ENCODE data around the gene EEFSEC. TPM values are rescaled to one million over a fixed set of nuclear protein-coding genes. Genes with fewer than 3 reads are reported as not detected.
A peak's percentile ranks its signal among the peaks of the same experiment; 100 is the strongest.

The EEFSEC gene
- total RNA-seq, 3 donors from 2014 or later = 13.9 to 28.2 (median 19.8) TPM

DNA sequence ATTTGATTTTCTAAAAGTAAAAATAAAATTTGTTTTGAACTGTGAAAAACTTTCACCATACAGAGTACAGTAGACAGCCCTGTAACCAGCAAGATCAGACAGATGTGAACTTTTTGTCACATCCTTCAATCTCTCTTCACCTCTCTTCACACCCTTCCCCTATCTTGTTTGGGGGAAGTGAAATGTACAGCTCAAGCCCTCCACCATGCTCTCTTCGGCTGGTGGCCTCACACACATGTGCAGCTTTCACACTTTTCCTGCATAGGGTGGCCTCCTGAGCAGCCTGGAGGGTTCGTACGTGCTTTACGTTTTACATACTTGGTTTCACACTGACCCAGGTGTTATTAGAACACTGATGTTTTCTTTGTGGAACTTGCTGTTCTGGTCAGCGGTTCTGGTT, 227.0 kb downstream of the EEFSEC start:
- DNase-seq (ENCODE audit: low spot score in 2 of 2) = no peak
- intact Hi-C loops (cut with DNase I; ENCODE audit: low total_unique reads) = no loop called here

DNA sequence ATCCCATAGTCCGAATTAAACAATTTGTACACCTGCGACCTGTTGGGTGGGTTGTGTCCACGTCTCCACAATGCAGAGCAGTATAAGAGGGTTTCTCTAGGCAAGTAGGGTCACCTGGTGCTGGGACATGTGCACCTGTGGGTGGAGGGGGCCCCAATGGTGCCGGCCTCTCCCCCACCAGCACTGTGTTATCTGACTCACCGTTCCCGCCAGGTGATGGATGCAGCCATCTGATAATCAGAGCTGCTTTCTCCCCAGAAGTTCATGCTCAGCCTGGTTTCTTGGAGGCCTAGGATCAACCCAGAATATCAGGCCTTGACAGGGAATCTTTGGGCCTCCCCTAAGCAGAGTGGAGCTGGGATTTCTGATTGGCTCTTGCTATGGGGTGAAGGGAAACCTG, 227.4 kb downstream of the EEFSEC start:
- Histone ChIP-seq H3K4me1 (peaks cover 0 to 13% of the 10 kb centered on the region in 2 donors), H3K9me3 (no peaks in the 10 kb centered on the region), H3K27me3 (no peaks in the 10 kb centered on the region), H3K4me3 (no peak overlapping the region), H3K36me3 (no peaks in the 10 kb centered on the region), H3K27ac (no peak overlapping the region)
- TF ChIP-seq POLR2AphosphoS5 (IDR thresholded peaks at IDR 0.05) (no peak), POLR2A (IDR thresholded peaks at IDR 0.05) (no peak)
- TF ChIP-seq, protein P1, sequence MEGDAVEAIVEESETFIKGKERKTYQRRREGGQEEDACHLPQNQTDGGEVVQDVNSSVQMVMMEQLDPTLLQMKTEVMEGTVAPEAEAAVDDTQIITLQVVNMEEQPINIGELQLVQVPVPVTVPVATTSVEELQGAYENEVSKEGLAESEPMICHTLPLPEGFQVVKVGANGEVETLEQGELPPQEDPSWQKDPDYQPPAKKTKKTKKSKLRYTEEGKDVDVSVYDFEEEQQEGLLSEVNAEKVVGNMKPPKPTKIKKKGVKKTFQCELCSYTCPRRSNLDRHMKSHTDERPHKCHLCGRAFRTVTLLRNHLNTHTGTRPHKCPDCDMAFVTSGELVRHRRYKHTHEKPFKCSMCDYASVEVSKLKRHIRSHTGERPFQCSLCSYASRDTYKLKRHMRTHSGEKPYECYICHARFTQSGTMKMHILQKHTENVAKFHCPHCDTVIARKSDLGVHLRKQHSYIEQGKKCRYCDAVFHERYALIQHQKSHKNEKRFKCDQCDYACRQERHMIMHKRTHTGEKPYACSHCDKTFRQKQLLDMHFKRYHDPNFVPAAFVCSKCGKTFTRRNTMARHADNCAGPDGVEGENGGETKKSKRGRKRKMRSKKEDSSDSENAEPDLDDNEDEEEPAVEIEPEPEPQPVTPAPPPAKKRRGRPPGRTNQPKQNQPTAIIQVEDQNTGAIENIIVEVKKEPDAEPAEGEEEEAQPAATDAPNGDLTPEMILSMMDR (IDR thresholded peaks at IDR 0.05) = no peak
- no peak for DNase-seq (ENCODE audit: low spot score in 2 of 2)
- intact Hi-C loops (cut with DNase I; ENCODE audit: low total_unique reads) = no loop called here

More for the DNA sequence above, 227.0 kb downstream of the EEFSEC start:
- TF ChIP-seq POLR2A (IDR thresholded peaks at IDR 0.05) (no peak), POLR2AphosphoS5 (IDR thresholded peaks at IDR 0.05) (no peak)
- TF ChIP-seq, protein P1 (IDR thresholded peaks at IDR 0.05) = no peak
- H3K4me1 ChIP-seq = peaks cover 0 to 13% of the 10 kb centered on the region in 2 donors
- no peak overlapping the region for H3K4me3 ChIP-seq
- H3K9me3 ChIP-seq = no peaks in the 10 kb centered on the region
- H3K27me3 ChIP-seq = no peaks in the 10 kb centered on the region
- no peak overlapping the region for H3K27ac ChIP-seq
- no peaks in the 10 kb centered on the region for H3K36me3 ChIP-seq

DNA sequence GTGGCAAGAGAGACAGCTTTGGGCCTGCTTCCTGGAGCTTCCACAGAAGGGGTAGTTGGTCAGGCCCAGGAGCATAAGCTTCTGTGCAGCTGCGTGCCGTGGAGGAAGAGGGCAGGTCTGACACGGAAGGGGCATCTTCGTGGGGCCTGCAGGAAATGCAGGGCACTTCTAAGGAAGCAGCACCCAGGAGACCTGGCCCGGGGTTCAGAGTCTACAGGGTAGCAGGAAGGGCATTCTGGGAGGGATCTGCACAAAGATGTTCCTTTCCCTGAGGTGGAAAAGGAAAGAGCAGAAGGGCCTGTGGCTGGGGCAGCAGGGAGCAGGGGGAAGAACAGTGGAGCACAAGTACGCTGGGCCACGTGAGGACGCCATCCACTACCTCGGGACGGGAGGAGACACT, 228.3 kb downstream of the EEFSEC start:
- no peaks in the 10 kb centered on the region for H3K27me3 ChIP-seq

DNA sequence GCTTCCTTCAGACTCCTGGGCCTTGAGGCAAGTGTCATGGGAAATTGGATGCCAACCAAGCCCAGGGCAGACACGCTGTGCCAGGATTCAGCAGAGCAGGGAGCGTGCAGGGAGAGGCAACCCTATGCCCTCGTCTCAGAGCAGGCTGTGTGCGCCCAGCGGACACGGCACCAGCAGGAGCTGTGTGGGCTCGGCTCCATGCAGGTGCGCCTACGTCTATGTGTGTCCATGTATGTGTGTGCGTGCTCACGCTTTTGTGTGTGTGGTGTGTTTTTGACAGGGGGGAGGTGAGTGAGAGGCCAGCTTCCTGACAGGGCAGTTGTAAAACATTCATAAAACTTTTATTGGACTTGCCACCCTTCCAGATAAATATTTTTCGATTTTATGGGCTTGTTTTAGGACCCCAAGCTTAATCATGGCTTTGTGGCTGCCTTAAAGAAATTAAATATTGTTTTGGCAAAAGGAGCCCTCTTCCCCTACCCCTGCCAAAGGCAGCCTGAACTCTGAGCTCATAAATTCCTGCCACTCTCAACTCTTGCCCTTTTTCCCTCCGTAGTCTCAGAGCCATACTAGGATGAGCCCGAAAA, 229.0 kb downstream of the EEFSEC start:
- Histone ChIP-seq H3K27me3 (no peaks in the 10 kb centered on the region), H3K9me3 (no peaks in the 10 kb centered on the region), H3K4me3 (no peak overlapping the region), H3K36me3 (no peaks in the 10 kb centered on the region), H3K27ac (no peak overlapping the region), H3K4me1 (peaks cover 0 to 13% of the 10 kb centered on the region in 2 donors)
- DNase-seq (ENCODE audit: low spot score in 2 of 2) = peak; percentile 27 to 60
- TF ChIP-seq, protein P1 (IDR thresholded peaks at IDR 0.05) = no peak
- no peak for TF ChIP-seq POLR2AphosphoS5 (IDR thresholded peaks at IDR 0.05)
- TF ChIP-seq POLR2A (IDR thresholded peaks at IDR 0.05) = no peak
- intact Hi-C loops (cut with DNase I; ENCODE audit: low total_unique reads) = no loop called here

More for the DNA sequence above, 228.3 kb downstream of the EEFSEC start:
- Histone ChIP-seq H3K4me1 (peaks cover 0 to 13% of the 10 kb centered on the region in 2 donors), H3K36me3 (no peaks in the 10 kb centered on the region), H3K9me3 (no peaks in the 10 kb centered on the region), H3K27ac (no peak overlapping the region), H3K4me3 (no peak overlapping the region)
- no peak for DNase-seq (ENCODE audit: low spot score in 2 of 2)
- intact Hi-C loops (cut with DNase I; ENCODE audit: low total_unique reads) = no loop called here
- no peak for TF ChIP-seq POLR2AphosphoS5 (IDR thresholded peaks at IDR 0.05)
- TF ChIP-seq, protein P1 (IDR thresholded peaks at IDR 0.05) = no peak
- TF ChIP-seq POLR2A (IDR thresholded peaks at IDR 0.05) = no peak

DNA sequence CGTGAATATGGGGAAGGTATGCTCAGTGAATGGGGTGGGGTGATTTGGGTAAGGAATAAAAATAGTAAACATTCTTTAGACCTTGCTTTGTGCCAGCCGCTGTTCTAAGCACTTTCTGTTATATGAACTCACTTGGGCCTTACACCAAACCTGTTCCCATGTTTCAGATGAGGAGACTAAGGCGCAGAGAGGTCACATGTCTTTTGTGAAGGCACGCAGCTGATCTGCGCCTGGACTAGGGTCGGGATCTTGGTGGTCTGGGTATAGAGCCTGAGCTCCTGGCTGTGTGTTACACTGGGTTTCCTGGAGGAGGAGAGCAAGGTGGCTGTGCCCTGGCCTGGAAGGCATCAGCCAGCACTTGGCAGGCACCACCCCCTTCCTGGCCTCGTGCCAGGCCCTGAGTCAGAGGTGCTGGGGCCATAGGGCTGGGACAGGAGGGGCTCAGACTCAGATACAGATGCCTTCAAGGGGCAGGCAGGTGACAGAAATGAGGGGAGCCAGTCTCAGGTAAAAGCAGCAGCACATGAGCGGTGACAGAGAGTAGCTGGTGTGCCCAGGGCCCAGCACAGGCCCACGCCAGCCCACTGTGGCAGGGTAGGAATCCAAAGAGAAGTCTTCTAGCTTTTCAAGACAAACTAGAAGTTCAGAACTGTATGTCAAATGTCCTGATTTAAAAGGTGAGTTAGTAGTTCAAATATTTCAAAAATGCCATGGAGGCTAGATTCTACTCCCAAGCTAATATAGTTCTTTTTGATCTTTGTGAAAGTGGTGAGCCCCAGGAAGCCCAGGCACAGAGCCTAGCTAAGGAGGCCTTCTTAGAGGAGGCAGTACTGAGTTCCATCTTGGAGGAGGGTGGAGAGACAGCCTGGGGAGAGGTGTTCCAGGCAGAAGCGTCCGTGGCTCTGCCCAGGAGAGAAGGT, 230.3 kb downstream of the EEFSEC start:
- Histone ChIP-seq H3K36me3 (no peaks in the 10 kb centered on the region), H3K27me3 (no peaks in the 10 kb centered on the region), H3K27ac (peak overlapping the region in 1 of 2 donors; percentile 21), H3K9me3 (no peaks in the 10 kb centered on the region), H3K4me3 (no peak overlapping the region), H3K4me1 (peaks cover 0 to 13% of the 10 kb centered on the region in 2 donors)
- TF ChIP-seq POLR2AphosphoS5 (IDR thresholded peaks at IDR 0.05) (no peak), POLR2A (IDR thresholded peaks at IDR 0.05) (no peak)
- peak; percentile 59 to 85 for DNase-seq (ENCODE audit: low spot score in 2 of 2)
- intact Hi-C loops (cut with DNase I; ENCODE audit: low total_unique reads) = no loop called here

Measured in breast epithelium (tissue), 4 donors.